ENCODE results near the gene ADCY10. TPM values are rescaled to one million over a fixed set of nuclear protein-coding genes. Genes with fewer than 3 reads are reported as not detected.
"Not testable (repeated sequence)": the region's sequence is repeated elsewhere in the genome, so short reads cannot be mapped to it uniquely, and the experiment has no call there.

Gene ADCY10
- total and polyA plus RNA-seq, 2 of the 8 experiments (the other 6 are each of a cell fraction or from before 2014, with no cell fraction given), result 0.02 TPM; not detected in 1

- H3K79me1 ChIP-seq (ENCODE audit: low read depth, low read length); POLR2A ChIA-PET (ENCODE audit: partially characterized antibody); H3K79me2 ChIP-seq (ENCODE audit: control insufficient read depth in 1 of 2, insufficient read depth in 2 of 2, low read length in 2 of 2); H3K18ac ChIP-seq (ENCODE audit: extremely low read depth, low read length); H3K4ac ChIP-seq (replicated peaks; ENCODE audit: insufficient read length, low read depth, low read length); H3K14ac ChIP-seq (ENCODE audit: insufficient read length); H3K4me2 ChIP-seq (ENCODE audit: insufficient read depth in 1 of 2, low read depth in 2 of 2, low read length in 2 of 2); H3K23ac ChIP-seq (ENCODE audit: insufficient read length); H3K56ac ChIP-seq (replicated peaks; ENCODE audit: insufficient read length, low read depth, low read length); H4K91ac ChIP-seq (replicated peaks; ENCODE audit: insufficient read length, low read length); H2BK20ac ChIP-seq (ENCODE audit: low read length); H3K27ac ChIP-seq (ENCODE audit: low read depth, low read length); H3K9ac ChIP-seq (replicated peaks in 1 of 4; ENCODE audit: extremely low read depth in 1 of 4, low read depth in 3 of 4, low read length in 3 of 4); CTCF ChIA-PET (ENCODE audit: partially characterized antibody); H2AK5ac ChIP-seq (ENCODE audit: low read depth, low read length); H4K8ac ChIP-seq (ENCODE audit: extremely low read depth, insufficient read depth, low read length); H4K5ac ChIP-seq (ENCODE audit: insufficient read length, low read depth, low read length); H2BK120ac ChIP-seq (replicated peaks; ENCODE audit: low read depth, low read length); H3K27me3 ChIP-seq (replicated peaks in 1 of 4; ENCODE audit: control insufficient read depth in 3 of 4, extremely low read depth in 1 of 4, insufficient read depth in 3 of 4, low read length in 3 of 4); H3K4me3 ChIP-seq (ENCODE audit: extremely low read depth in 1 of 4, insufficient read depth in 2 of 4, low read depth in 3 of 4, low read length in 4 of 4); H2BK15ac ChIP-seq (ENCODE audit: low read length); H4K20me1 ChIP-seq (replicated peaks in 1 of 2; ENCODE audit: control insufficient read depth in 1 of 2, insufficient read depth in 2 of 2, low read length in 2 of 2); FAIRE-seq; H3K4me1 ChIP-seq (replicated peaks in 1 of 4; ENCODE audit: control insufficient read depth in 3 of 4, insufficient read depth in 4 of 4, low read length in 3 of 4); H2AFZ ChIP-seq (ENCODE audit: low read length); H2BK5ac ChIP-seq (ENCODE audit: low read depth, low read length); H3K23me2 ChIP-seq (ENCODE audit: low read depth, low read length); H3K36me3 ChIP-seq (ENCODE audit: control insufficient read depth in 2 of 4, insufficient read depth in 4 of 4, low read length in 3 of 4); DNase-seq (ENCODE audit: low read depth in 1 of 2, low spot score in 2 of 2); H2BK12ac ChIP-seq (ENCODE audit: low read depth, low read length): not testable (repeated sequence)
- peaks cover 14% of the 10 kb centered on the region in 2 experiments for H3K9me3 ChIP-seq (ENCODE audit: insufficient read depth in 2 of 2, low read depth in 1 of 2, low read length in 1 of 2)
- WGBS, 2 experiments (ENCODE audit: extremely low coverage in 1 of 2, insufficient coverage in 1 of 2, insufficient read length in 1 of 2, insufficient replicate concordance in 2 of 2, low coverage in 1 of 2, low lambda C conversion rate in 2 of 2, missing lambda C conversion rate in 1 of 2), result 90% methylated on average over 11 of the region's 12 CpGs; no CpG with 5 or more reads in 1 of the 2 experiments
Observed at GRCh38 chr1:167806676-167807075, 107.3 kb downstream of the ADCY10 start.
